Measurements from ENCODE around the gene SLC4A5.

GRCh38 chr2:74232426-74232825 lies 110.8 kb downstream of the SLC4A5 start:
- TF ChIP-seq POLR2AphosphoS5 (IDR thresholded peaks at IDR 0.05) (no peak), CTCF (IDR thresholded peaks at IDR 0.05) (no peak), POLR2A (IDR thresholded peaks at IDR 0.05) (no peak), EP300 (IDR thresholded peaks at IDR 0.05) (no peak)

All from upper lobe of left lung (tissue), 4 donors.